ENCODE measurements around the gene PKLR.

Gene PKLR

GRCh38 chr1:155301342-155301841 is at the start of gene PKLR:
PKLR (minus strand) TSS chr1:155301438; CDS start chr1:155301395, 43 bp downstream.
- Histone ChIP-seq H3K4me3 (ENCODE audit: low read length) (no peak within 1 kb of the TSS), H3K36me3 (replicated peaks; ENCODE audit: insufficient read depth, low read length) (no peaks in the 10 kb centered on the region), H3K4me2 (ENCODE audit: low read depth, low read length) (no peak within 1 kb of the TSS), H4K20me1 (ENCODE audit: insufficient read depth, low read length) (no peaks in the 10 kb centered on the region), H3K79me2 (ENCODE audit: low read length) (no peaks in the 10 kb centered on the region), H3K9me2 (replicated peaks; ENCODE audit: insufficient read depth, low read length) (no peaks in the 10 kb centered on the region), H3F3A (ENCODE audit: insufficient read depth, low read length) (peaks cover 13% of the 10 kb centered on the region), H3K9ac (ENCODE audit: low read length) (no peak within 1 kb of the TSS), H2AFZ (ENCODE audit: low read length) (no peak within 1 kb of the TSS), H3K4me1 (ENCODE audit: low read length) (peaks cover 15% of the 10 kb centered on the region), H3K27ac (ENCODE audit: low read length) (no peak within 1 kb of the TSS), H3K27me3 (replicated peaks; ENCODE audit: insufficient read depth, low read length) (no peaks in the 10 kb centered on the region), H3K9me3 (replicated peaks; ENCODE audit: insufficient read depth, low read length) (no peaks in the 10 kb centered on the region)
- DNase-seq, result no peak
- TF ChIP-seq EZH2 (optimal IDR thresholded peaks at IDR 0.05; ENCODE audit: low read depth, low read length) (no peak), EZH2phosphoT487 (IDR thresholded peaks at IDR 0.05; ENCODE audit: low read length) (no peak), CTCF (IDR thresholded peaks at IDR 0.05; ENCODE audit: low read length) (no peak)

GRCh38 chr1:155342842-155343241 is 41.6 kb upstream of the PKLR start:
- Histone ChIP-seq H4K20me1 (ENCODE audit: insufficient read depth, low read length) (no peaks in the 10 kb centered on the region), H3K36me3 (replicated peaks; ENCODE audit: insufficient read depth, low read length) (0 out of 2 replicates have a peak, but pooled peaks cover 25% of the 10 kb centered on the region), H3K27ac (ENCODE audit: low read length) (no peak overlapping the region), H3K79me2 (ENCODE audit: low read length) (no peaks in the 10 kb centered on the region), H3K9me3 (replicated peaks; ENCODE audit: insufficient read depth, low read length) (no peaks in the 10 kb centered on the region), H3K4me2 (ENCODE audit: low read depth, low read length) (no peak overlapping the region), H2AFZ (ENCODE audit: low read length) (no peak overlapping the region), H3K27me3 (replicated peaks; ENCODE audit: insufficient read depth, low read length) (no peaks in the 10 kb centered on the region), H3K9me2 (replicated peaks; ENCODE audit: insufficient read depth, low read length) (no peaks in the 10 kb centered on the region), H3K4me3 (ENCODE audit: low read length) (no peak overlapping the region), H3K4me1 (ENCODE audit: low read length) (no peaks in the 10 kb centered on the region), H3K9ac (ENCODE audit: low read length) (no peak overlapping the region), H3F3A (ENCODE audit: insufficient read depth, low read length) (no peaks in the 10 kb centered on the region)
- TF ChIP-seq EZH2phosphoT487 (IDR thresholded peaks at IDR 0.05; ENCODE audit: low read length) (no peak), CTCF (IDR thresholded peaks at IDR 0.05; ENCODE audit: low read length) (no peak), EZH2 (optimal IDR thresholded peaks at IDR 0.05; ENCODE audit: low read depth, low read length) (no peak)
- no peak for DNase-seq

GRCh38 chr1:155339515-155340097 is 38.4 kb upstream of the PKLR start:
- H3K36me3 ChIP-seq (replicated peaks; ENCODE audit: insufficient read depth, low read length), result 0 out of 2 replicates have a peak, but pooled peaks cover 25% of the 10 kb centered on the region

More at GRCh38 chr1:155339515-155340097, 38.4 kb upstream of the PKLR start:
- no peaks in the 10 kb centered on the region for H3K4me1 ChIP-seq (ENCODE audit: low read length)
- no peaks in the 10 kb centered on the region for H3K9me3 ChIP-seq (replicated peaks; ENCODE audit: insufficient read depth, low read length)
- no peak for TF ChIP-seq CTCF (IDR thresholded peaks at IDR 0.05; ENCODE audit: low read length)
- no peak for DNase-seq
- H3K27me3 ChIP-seq (replicated peaks; ENCODE audit: insufficient read depth, low read length), result no peaks in the 10 kb centered on the region
- H3K4me3 ChIP-seq (ENCODE audit: low read length), result no peak overlapping the region
- H3K9ac ChIP-seq (ENCODE audit: low read length), result no peak overlapping the region
- H3K4me2 ChIP-seq (ENCODE audit: low read depth, low read length), result no peak overlapping the region
- H3K27ac ChIP-seq (ENCODE audit: low read length), result no peak overlapping the region
- no peaks in the 10 kb centered on the region for H3F3A ChIP-seq (ENCODE audit: insufficient read depth, low read length)
- H4K20me1 ChIP-seq (ENCODE audit: insufficient read depth, low read length), result no peaks in the 10 kb centered on the region
- no peak overlapping the region for H2AFZ ChIP-seq (ENCODE audit: low read length)
- H3K79me2 ChIP-seq (ENCODE audit: low read length), result no peaks in the 10 kb centered on the region
- H3K9me2 ChIP-seq (replicated peaks; ENCODE audit: insufficient read depth, low read length), result no peaks in the 10 kb centered on the region

Measured in MM.1S (cell line).